Loucy (cell line): ENCODE measurements around the gene PRKD3.

Source experiments
- H2AFZ ChIP-seq: fragments of 200-600 bp; sonication (generic); 2 replicates; pipeline ENCODE4 v1.6.0; 2016; ENCODE audit warnings: antibody characterized with exemption, mild to moderate bottlenecking, low read length, moderate library complexity
- H3F3A ChIP-seq: fragments of 200-600 bp; 2 replicates; pipeline ENCODE4 v1.6.0; 2016; ENCODE audit warnings: antibody characterized with exemption, low read depth, mild to moderate bottlenecking
- H3K27me3 ChIP-seq: fragments of 200-600 bp; sonication (generic); 2 replicates; pipeline ENCODE4 v1.6.1; 2014; ENCODE audit warnings: low read length, mild to moderate bottlenecking; ENCODE audit not compliant: insufficient read depth, poor library complexity, severe bottlenecking
- H3K36me3 ChIP-seq: fragments of 200-600 bp; sonication (generic); 2 replicates; pipeline ENCODE4 v1.6.1; 2016; ENCODE audit warnings: low read length; ENCODE audit not compliant: insufficient read depth
- H3K4me1 ChIP-seq: fragments of 200-600 bp; sonication (generic); 2 replicates; pipeline ENCODE4 v1.5.1; 2014; ENCODE audit warnings: low read length, mild to moderate bottlenecking; ENCODE audit not compliant: insufficient read depth, poor library complexity, severe bottlenecking
- H3K4me2 ChIP-seq: fragments of 200-600 bp; sonication (generic); 2 replicates; pipeline ENCODE4 v1.6.0; 2014; ENCODE audit warnings: antibody characterized with exemption, low read length, low read depth, mild to moderate bottlenecking; ENCODE audit not compliant: poor library complexity, severe bottlenecking
- H3K4me3 ChIP-seq: fragments of 200-600 bp; sonication (generic); 2 replicates; pipeline ENCODE4 v1.5.1; 2014; ENCODE audit warnings: low read length, mild to moderate bottlenecking, mixed read lengths; ENCODE audit not compliant: poor library complexity, severe bottlenecking
- H3K79me2 ChIP-seq: fragments of 200-600 bp; sonication (generic); 2 replicates; pipeline ENCODE4 v1.6.1; 2014; ENCODE audit warnings: low read length; ENCODE audit not compliant: insufficient read depth
- H3K9ac ChIP-seq: fragments of 200-600 bp; sonication (generic); 2 replicates; pipeline ENCODE4 v1.6.0; 2014; ENCODE audit warnings: mild to moderate bottlenecking, low read depth, low read length, moderate library complexity; ENCODE audit not compliant: poor library complexity, severe bottlenecking
- H3K9me2 ChIP-seq: fragments of 200-600 bp; sonication (generic); replicated peaks from 2 replicates; pipeline ENCODE4 v1.6.1; 2016; ENCODE audit warnings: low read depth, low read length, mixed read lengths
- H3K9me3 ChIP-seq: fragments of 200-600 bp; sonication (generic); 2 replicates; pipeline ENCODE4 v1.6.1; 2014; ENCODE audit warnings: mild to moderate bottlenecking, antibody characterized with exemption, low read length, low read depth; ENCODE audit not compliant: insufficient read depth
- H4K20me1 ChIP-seq: fragments of 200-600 bp; sonication (generic); 2 replicates; pipeline ENCODE4 v1.6.0; 2014; ENCODE audit warnings: antibody characterized with exemption, low read length, mild to moderate bottlenecking; ENCODE audit not compliant: insufficient read depth, poor library complexity, severe bottlenecking
- EZH2phosphoT487 ChIP-seq: fragments of 200-600 bp; IDR thresholded peaks from 2 replicates; pipeline ENCODE4 v1.6.1; 2018; ENCODE audit warnings: antibody characterized with exemption, mild to moderate bottlenecking, moderate library complexity, borderline replicate concordance
- TF ChIP-seq, protein P1 (sequence below): fragments of 200-600 bp; sonication (generic); conservative IDR thresholded peaks from 2 replicates; pipeline ENCODE4 v1.5.1; 2014; ENCODE audit warnings: mild to moderate bottlenecking, antibody characterized with exemption, low read length

PRKD3 gene

DNA sequence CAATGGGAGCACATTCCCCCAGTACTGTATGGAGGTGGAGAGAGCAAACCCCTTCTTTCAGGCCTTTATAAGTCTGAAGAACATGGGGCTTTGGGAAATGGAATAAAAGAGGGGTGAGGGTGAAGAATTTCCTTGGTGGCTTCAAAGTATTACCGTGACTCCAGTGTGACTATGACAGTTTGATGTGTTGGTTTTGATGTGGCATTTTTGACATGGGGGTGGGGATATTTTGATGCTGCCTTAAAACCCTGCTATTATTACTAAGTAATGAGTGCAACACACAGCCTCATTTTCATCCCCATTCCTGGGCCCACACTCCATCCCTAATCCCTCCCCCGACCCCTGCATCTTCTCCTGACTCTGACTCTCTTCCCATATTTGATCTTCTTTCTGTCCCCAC lies 43.4 kb upstream of the PRKD3 start:
- Histone ChIP-seq H4K20me1 (no peaks in the 10 kb centered on the region), H3K9ac (no peak overlapping the region), H3K4me1 (peaks cover 35% of the 10 kb centered on the region), H3K36me3 (no peaks in the 10 kb centered on the region), H2AFZ (no peak overlapping the region), H3K4me3 (no peak overlapping the region), H3K9me2 (no peaks in the 10 kb centered on the region), H3K4me2 (peak overlapping the region; percentile 8), H3K9me3 (no peaks in the 10 kb centered on the region), H3K27me3 (no peaks in the 10 kb centered on the region), H3F3A (no peaks in the 10 kb centered on the region), H3K79me2 (no peaks in the 10 kb centered on the region)
- TF ChIP-seq EZH2phosphoT487, result no peak
- TF ChIP-seq, protein P1, sequence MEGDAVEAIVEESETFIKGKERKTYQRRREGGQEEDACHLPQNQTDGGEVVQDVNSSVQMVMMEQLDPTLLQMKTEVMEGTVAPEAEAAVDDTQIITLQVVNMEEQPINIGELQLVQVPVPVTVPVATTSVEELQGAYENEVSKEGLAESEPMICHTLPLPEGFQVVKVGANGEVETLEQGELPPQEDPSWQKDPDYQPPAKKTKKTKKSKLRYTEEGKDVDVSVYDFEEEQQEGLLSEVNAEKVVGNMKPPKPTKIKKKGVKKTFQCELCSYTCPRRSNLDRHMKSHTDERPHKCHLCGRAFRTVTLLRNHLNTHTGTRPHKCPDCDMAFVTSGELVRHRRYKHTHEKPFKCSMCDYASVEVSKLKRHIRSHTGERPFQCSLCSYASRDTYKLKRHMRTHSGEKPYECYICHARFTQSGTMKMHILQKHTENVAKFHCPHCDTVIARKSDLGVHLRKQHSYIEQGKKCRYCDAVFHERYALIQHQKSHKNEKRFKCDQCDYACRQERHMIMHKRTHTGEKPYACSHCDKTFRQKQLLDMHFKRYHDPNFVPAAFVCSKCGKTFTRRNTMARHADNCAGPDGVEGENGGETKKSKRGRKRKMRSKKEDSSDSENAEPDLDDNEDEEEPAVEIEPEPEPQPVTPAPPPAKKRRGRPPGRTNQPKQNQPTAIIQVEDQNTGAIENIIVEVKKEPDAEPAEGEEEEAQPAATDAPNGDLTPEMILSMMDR, result no peak

DNA sequence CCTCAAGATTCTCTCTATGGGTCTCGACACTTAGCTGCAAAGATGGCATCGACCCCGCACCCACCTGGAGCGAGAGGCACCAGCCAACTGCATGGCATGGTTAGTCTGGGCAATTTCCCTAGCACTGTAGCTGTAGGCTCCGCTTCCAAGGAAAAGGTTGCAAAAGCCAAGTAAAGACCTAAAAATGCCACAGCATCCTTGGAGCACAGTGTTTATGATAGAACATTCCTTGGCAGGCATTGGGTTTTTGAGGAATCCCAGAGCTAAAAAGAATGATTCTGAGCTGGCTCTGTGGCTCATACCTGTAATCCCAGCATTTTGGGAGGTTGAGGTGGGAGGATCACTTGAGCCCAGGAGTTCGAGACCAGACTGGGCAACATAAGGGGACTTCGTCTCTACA lies 42.7 kb upstream of the PRKD3 start:
- H3K79me2 ChIP-seq, result no peaks in the 10 kb centered on the region
- H3K4me2 ChIP-seq, result peak overlapping the region; percentile 8
- H3K9ac ChIP-seq, result no peak overlapping the region
- no peak overlapping the region for H2AFZ ChIP-seq
- no peaks in the 10 kb centered on the region for H4K20me1 ChIP-seq
- H3K27me3 ChIP-seq, result no peaks in the 10 kb centered on the region
- H3K9me2 ChIP-seq, result no peaks in the 10 kb centered on the region
- no peaks in the 10 kb centered on the region for H3K9me3 ChIP-seq
- no peaks in the 10 kb centered on the region for H3F3A ChIP-seq
- no peak overlapping the region for H3K4me3 ChIP-seq
- TF ChIP-seq, protein P1, result no peak
- TF ChIP-seq EZH2phosphoT487, result no peak
- no peaks in the 10 kb centered on the region for H3K36me3 ChIP-seq
- H3K4me1 ChIP-seq, result peaks cover 35% of the 10 kb centered on the region

DNA sequence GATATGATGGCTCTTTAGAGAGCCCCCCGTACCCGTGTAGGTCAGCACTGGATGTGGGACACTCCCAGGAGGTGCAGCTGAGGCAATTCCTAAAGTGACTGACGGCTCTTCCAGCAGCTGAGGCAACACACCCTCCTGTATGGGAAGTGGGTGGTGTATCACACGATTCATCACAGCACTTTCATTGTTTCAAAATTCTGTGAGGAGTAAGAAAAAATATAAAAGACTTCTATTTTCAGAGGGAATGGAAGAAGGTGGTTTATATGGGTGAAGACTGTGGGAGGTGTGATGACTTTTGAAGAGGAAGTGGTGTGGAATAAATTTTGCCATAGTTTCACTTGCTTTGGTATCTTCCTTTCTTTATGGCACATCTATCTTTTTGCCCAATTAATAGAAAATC lies 42.1 kb upstream of the PRKD3 start:
- Histone ChIP-seq H3K4me1 (peaks cover 35% of the 10 kb centered on the region), H3K9me3 (no peaks in the 10 kb centered on the region), H3K4me3 (no peak overlapping the region), H3F3A (no peaks in the 10 kb centered on the region), H3K79me2 (no peaks in the 10 kb centered on the region), H3K36me3 (no peaks in the 10 kb centered on the region), H3K27me3 (no peaks in the 10 kb centered on the region), H2AFZ (no peak overlapping the region), H3K9ac (no peak overlapping the region), H3K9me2 (no peaks in the 10 kb centered on the region), H4K20me1 (no peaks in the 10 kb centered on the region), H3K4me2 (peak overlapping the region; percentile 8)
- no peak for TF ChIP-seq EZH2phosphoT487
- TF ChIP-seq, protein P1, result no peak
